Lung (tissue), 12 donors: ENCODE results near the gene HAP1. TPM values are rescaled to one million over a fixed set of nuclear protein-coding genes. Genes with fewer than 3 reads are reported as not detected.
"Not testable (repeated sequence)": the region's sequence is repeated elsewhere in the genome, so short reads cannot be mapped to it uniquely, and the experiment has no call there.

Experiments
- ATAC-seq: fragments of 200-7000 bp; cut with Tn5 transposase; one replicate; pipeline ENCODE4 v1.9.1; 2020; ENCODE audit warnings: moderate number of reproducible peaks; ENCODE audit not compliant: insufficient read depth, low FRiP score
- DNase-seq, 3 donors: peaks; one replicate each; pipeline ENCODE4 v3.0.0-alpha.2; 2013 to 2017
- H3K27ac ChIP-seq, 2 donors: one replicate each; pipeline ENCODE4 v1.5.1; 2013; ENCODE audit warnings: mild to moderate bottlenecking in 2 of 2, moderate library complexity in 2 of 2, control low read depth in 1 of 2, inconsistent platforms in 1 of 2, low read depth in 1 of 2, low read length in 1 of 2
- H3K27me3 ChIP-seq, 3 donors: one replicate each; pipeline ENCODE4 v1.5.1; 2013; ENCODE audit warnings: low read length in 2 of 3; ENCODE audit not compliant: control insufficient read depth in 3 of 3, insufficient read depth in 3 of 3
- H3K36me3 ChIP-seq, 4 donors: one replicate each; pipeline ENCODE4 v1.5.1; 2013; ENCODE audit warnings: low read length in 4 of 4, mild to moderate bottlenecking in 1 of 4, moderate library complexity in 1 of 4; ENCODE audit not compliant: control insufficient read depth in 4 of 4, insufficient read depth in 4 of 4
- H3K4me1 ChIP-seq, 5 donors: one replicate each; pipeline ENCODE4 v1.5.1; 2013; ENCODE audit warnings: low read length in 5 of 5, mild to moderate bottlenecking in 2 of 5, moderate library complexity in 1 of 5; ENCODE audit not compliant: control insufficient read depth in 5 of 5, insufficient read depth in 5 of 5
- H3K4me3 ChIP-seq: one replicate; pipeline ENCODE4 v1.5.1; 2013; ENCODE audit warnings: mild to moderate bottlenecking, control low read depth, moderate library complexity
- H3K9ac ChIP-seq, 2 donors: one replicate each; pipeline ENCODE4 v1.5.1; 2013; ENCODE audit warnings: low read length in 2 of 2, control low read depth in 1 of 2; ENCODE audit not compliant: insufficient read depth in 1 of 2
- H3K9me3 ChIP-seq, 4 donors: one replicate each; pipeline ENCODE4 v1.5.1; 2013; ENCODE audit warnings: low read length in 3 of 4, mild to moderate bottlenecking in 1 of 4, moderate library complexity in 1 of 4; ENCODE audit not compliant: control insufficient read depth in 4 of 4, insufficient read depth in 3 of 4
- CTCF ChIP-seq: IDR thresholded peaks from 2 replicates; pipeline ENCODE4 v1.5.1; 2012; ENCODE audit warnings: mild to moderate bottlenecking; ENCODE audit errors: control extremely low read depth, extremely low read depth
- WGBS, 2 donors: extraction: QIAGEN DNeasy Blood & Tissue Kit; methylation state at CpG; one replicate each; pipeline ENCODE4 v1.1.7; 2013; 5-methylcytosine and 5-hydroxymethylcytosine counted together
- polyA plus RNA-seq, 2 donors: library from polyadenylated mRNA; stranded (reverse); fragments of 200-250 nt; gene quantifications; one replicate each; pipeline ENCODE4 v1.2.1, GENCODE V29; 2013
- total RNA-seq, 2 donors: library from RNA; depleted of rRNA in 1 of 2; stranded (reverse); fragments of >200 nt in 1 of 2; gene quantifications; one replicate each; pipeline ENCODE4 v1.2.1, GENCODE V29; 2014 to 2021
- donor health status: control.
- donor health status: control.
- donor health status: Bipolar disorder and iron deficiency.
- donor health status: healthy.
- donor health status: DM: yes; HTN: yes; CAD: no.

Gene HAP1
- total and polyA plus RNA-seq, 4 donors = 0.07 to 0.57 (median 0.24) TPM

- H3K4me1 ChIP-seq = peaks cover 15 to 53% (median 39%) of the 10 kb centered on the region in 5 donors
- H3K36me3 ChIP-seq = peaks cover 0 to 2% (median 0%) of the 10 kb centered on the region in 4 donors
- peak overlapping the region; percentile 2 to 7 for H3K27ac ChIP-seq
- H3K4me3 ChIP-seq = no peak overlapping the region
- 91 to 95% methylated on average over 1 of the region's 1 CpG for WGBS, 2 donors
- no peaks in the 10 kb centered on the region for H3K9me3 ChIP-seq
- H3K9ac ChIP-seq = no peak overlapping the region
- no peaks in the 10 kb centered on the region for H3K27me3 ChIP-seq
- DNase-seq (no peak), ATAC-seq (no peak)
- TF ChIP-seq CTCF = no peak
Measured at GRCh38 chr17:41779954-41780353, 45.5 kb upstream of the HAP1 start.

- Histone ChIP-seq H3K4me3 (no peak overlapping the region), H3K27me3 (no peaks in the 10 kb centered on the region), H3K4me1 (peaks cover 14 to 57% (median 42%) of the 10 kb centered on the region in 5 donors), H3K9ac (peak overlapping the region in 1 of 2 donors; percentile 45), H3K27ac (peak overlapping the region; percentile 83 to 91), H3K9me3 (no peaks in the 10 kb centered on the region), H3K36me3 (peaks cover 0 to 4% (median 0%) of the 10 kb centered on the region in 4 donors)
- WGBS, 2 donors = 17 to 34% methylated on average over 12 of the region's 12 CpGs
- DNase-seq (peak; percentile 89 to 96 (median 95)), ATAC-seq (peak; percentile 46)
- TF ChIP-seq CTCF = no peak
Measured at GRCh38 chr17:41777574-41778188, 43.2 kb upstream of the HAP1 start.

GRCh38 chr17:41777157-41777573 lies 42.7 kb upstream of the HAP1 start:
- no peak for TF ChIP-seq CTCF
- H3K36me3 ChIP-seq = peaks cover 0 to 7% (median 0%) of the 10 kb centered on the region in 4 donors
- peak in 2 of 3 donors; percentile 50 to 70 for DNase-seq
- no peak overlapping the region for H3K4me3 ChIP-seq
- no peaks in the 10 kb centered on the region for H3K9me3 ChIP-seq
- ATAC-seq = no peak
- no peaks in the 10 kb centered on the region for H3K27me3 ChIP-seq
- 36 to 58% methylated on average over 3 to 4 of the region's 4 CpGs for WGBS, 2 donors
- peak overlapping the region; percentile 83 to 91 for H3K27ac ChIP-seq
- H3K4me1 ChIP-seq = peaks cover 10 to 57% (median 43%) of the 10 kb centered on the region in 5 donors
- H3K9ac ChIP-seq = no peak overlapping the region

- Histone ChIP-seq H3K27ac (peak overlapping the region; percentile 60 to 73), H3K4me1 (peaks cover 10 to 53% (median 35%) of the 10 kb centered on the region in 5 donors), H3K36me3 (peaks cover 0 to 13% (median 3%) of the 10 kb centered on the region in 4 donors)
- 71 to 82% methylated on average over 14 of the region's 14 CpGs for WGBS, 2 donors
- not testable (repeated sequence) for H3K4me3 ChIP-seq, ATAC-seq, H3K9me3 ChIP-seq, H3K9ac ChIP-seq, H3K27me3 ChIP-seq
- peak in 1 of 3 donors; percentile 19 for DNase-seq
Measured at GRCh38 chr17:41776262-41776900, 41.9 kb upstream of the HAP1 start.
